Testis (tissue), 2 donors: ENCODE measurements around the gene DDR2.

ENCODE experiments used
- CTCF ChIP-seq, 3 experiments: fragments of 450-650 bp in 2 of 3; fragments of 200-600 bp in 1 of 3; sonication (generic) in 1 of 3; IDR thresholded peaks; one replicate each; pipeline ENCODE4 v1.5.1; 2016 to 2019; ENCODE audit warnings: antibody characterized with exemption in 3 of 3, mild to moderate bottlenecking in 2 of 3, moderate library complexity in 1 of 3
- POLR2A ChIP-seq: fragments of 450-650 bp; IDR thresholded peaks from one replicate; pipeline ENCODE4 v1.6.1; 2017; ENCODE audit warnings: antibody characterized with exemption, mild to moderate bottlenecking, moderate library complexity

GRCh38 chr1:162690672-162691434 lies 58.6 kb downstream of the DDR2 start:
- TF ChIP-seq CTCF (IDR thresholded peaks at IDR 0.05) (no peak), POLR2A (no peak)
